ENCODE data around the gene SLC6A5.

Gene SLC6A5

DNA sequence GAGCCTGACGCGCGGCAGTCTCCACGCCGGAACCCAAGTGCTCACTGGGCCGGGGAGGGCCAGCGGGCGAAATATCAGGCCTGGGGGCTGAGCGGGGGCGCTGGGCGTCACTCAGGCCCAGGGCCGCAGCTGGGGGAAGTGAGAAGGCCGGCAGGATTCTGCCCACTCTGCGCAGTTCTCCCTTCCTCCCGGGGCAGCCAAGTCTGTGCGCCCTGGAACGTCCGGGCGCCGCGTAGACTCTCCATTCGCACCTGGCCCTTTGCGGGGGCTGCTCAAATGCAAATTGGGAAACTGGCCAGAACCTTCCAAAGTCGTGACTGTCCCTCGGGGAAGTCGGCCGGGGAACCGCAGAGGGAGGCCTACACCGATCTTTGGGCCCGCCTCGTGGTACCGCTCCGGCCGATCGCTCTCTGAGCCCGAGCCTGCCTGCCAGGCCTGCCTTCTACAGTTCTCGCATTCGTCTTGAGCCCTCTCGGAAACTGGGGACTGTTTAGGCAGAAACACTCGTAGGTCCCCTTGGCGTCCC, 2.2 kb upstream of the SLC6A5 start:
- DNase-seq, result peak in 1 of 3 donors; percentile 4

DNA sequence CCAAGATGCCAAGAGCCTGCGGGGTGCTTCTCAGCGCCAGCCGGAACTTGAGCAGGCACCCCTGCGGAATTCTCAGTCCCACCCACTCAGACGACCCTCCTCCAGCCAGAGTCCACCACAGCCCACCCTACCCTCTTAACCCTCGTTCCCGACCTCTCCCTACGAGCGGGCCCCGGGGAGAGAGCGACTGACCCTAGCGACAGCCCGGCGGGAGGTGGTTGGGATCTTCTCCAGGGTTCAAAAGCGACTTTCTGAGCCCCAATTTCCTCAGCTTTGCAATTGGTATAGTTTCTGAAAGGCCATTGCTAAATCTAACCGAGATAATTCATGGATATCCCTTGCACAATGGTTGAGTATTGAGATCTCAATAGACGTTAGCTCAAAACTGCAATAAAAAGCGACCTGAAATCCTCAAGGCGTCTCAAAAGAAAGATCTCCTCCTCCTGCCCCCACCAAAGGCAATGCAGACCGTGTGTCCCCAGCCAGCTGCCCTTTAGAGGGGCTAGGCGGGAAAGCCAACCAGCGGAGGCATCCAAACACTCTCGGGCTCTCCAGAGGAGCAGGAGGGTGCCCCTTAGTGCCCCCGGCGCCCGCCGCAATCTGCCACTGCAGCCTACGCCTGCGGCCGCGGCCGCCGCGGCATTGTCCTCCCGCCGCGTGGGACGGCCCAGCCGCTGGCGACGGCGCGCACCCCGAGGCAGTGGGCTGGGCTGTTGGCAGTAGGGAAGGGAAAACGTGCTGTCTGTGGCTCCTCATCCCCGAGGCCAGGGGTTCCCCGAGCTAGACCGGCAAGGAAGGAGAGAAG, 1.5 kb upstream of the SLC6A5 start:
- DNase-seq, result no peak

DNA sequence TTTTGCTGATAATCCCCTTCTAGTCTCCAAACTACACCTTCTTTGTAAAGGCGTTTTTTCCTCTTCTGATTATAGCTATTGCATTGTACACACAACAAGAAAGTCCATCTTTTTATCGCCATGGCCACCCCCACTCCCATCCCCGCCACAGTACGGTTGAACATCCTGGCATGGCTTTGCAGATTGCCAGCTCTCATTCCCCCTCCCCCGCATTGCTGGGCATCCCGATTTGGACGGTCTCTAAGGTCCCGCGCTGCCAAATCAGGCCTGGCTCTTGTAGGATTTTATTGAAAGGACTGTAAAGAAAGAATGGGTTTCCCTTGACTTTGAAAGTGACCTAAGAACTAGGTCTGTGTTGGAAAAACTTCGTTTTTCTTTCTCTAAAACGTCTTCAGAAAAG, 916 bp upstream of the SLC6A5 start:
- no peak for DNase-seq

DNA sequence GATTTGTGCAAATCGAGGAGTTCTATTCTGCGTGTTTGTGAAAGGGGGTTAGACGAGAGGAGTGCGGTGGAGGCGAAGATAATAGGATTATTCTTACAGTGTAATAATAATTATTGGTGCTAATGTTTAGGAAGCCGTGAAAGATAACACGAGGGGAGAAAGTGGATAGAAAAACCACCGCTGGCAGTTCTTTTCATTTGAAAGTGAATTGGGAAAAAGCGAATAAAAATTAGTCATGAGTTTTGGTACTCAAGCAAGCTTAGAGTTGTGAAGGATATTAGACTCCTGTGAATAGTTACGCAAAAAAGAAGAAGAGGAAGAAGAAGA, 575 bp downstream of the SLC6A5 start:
- no peak for DNase-seq

DNA sequence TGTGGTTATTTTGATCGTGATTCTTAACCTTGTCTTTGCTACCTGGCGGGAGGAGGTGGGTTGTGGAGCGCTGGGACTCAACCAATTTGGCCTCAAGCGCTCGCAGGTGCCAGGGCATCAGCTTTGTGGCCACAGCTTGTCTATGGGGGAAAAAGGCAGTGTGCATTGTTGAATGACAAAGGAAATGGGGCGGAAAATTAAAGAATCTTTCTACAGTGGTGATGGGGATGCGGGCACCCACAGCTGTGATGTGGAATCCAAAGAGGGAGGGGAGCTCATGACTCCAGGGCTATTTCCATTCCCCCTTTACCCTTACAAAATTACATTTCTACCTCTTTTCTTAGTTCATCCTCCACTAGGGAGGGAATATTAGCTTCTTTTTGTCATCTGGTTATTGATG, 1.1 kb downstream of the SLC6A5 start:
- DNase-seq, result no peak

DNA sequence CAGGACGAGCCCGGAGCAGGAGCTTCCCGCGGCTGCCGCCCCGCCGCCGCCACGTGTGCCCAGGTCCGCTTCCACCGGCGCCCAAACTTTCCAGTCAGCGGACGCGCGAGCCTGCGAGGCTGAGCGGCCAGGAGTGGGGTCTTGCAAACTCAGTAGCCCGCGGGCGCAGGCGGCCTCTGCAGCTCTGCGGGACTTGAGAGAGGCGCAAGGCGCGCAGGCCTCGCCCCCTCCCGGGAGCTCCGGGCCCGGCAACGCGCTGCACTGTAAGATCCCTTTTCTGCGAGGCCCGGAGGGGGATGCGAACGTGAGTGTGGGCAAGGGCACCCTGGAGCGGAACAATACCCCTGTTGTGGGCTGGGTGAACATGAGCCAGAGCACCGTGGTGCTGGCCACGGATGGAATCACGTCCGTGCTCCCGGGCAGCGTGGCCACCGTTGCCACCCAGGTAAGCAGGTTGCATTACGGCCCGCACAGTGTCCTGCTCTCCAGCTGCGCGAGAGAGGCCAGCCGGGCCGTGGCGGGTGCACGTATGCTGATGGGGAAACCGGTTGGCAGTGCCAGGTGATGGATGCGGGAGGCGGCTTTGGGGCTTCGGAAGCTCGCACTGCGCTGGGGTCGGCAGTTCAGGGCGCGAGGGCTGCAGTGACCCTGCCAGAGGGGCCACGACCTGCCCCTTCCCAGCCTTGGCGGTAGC, 2.0 kb downstream of the SLC6A5 start:
- DNase-seq, result no peak

DNA sequence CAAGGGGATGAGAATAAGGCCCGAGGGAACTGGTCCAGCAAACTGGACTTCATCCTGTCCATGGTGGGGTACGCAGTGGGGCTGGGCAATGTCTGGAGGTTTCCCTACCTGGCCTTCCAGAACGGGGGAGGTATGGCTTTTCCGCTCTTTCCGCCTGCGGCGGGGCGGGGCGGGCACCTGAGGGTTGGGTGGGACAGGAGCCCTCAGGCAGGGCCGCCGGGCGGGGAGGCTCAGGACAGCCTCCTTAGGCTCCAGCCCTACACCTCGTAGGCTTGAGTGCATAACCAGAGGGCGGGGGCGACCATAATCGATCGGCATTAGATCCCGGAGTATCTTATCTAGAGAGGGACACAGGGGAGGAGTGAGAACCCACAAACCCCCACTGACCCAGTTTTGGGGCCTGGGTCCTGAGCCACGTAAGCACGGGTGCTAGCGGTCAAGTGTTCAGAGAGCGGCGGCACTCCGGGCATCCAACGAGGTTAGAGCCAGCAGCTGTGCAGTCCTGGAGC, 4.9 kb downstream of the SLC6A5 start:
- no peak for DNase-seq

DNA sequence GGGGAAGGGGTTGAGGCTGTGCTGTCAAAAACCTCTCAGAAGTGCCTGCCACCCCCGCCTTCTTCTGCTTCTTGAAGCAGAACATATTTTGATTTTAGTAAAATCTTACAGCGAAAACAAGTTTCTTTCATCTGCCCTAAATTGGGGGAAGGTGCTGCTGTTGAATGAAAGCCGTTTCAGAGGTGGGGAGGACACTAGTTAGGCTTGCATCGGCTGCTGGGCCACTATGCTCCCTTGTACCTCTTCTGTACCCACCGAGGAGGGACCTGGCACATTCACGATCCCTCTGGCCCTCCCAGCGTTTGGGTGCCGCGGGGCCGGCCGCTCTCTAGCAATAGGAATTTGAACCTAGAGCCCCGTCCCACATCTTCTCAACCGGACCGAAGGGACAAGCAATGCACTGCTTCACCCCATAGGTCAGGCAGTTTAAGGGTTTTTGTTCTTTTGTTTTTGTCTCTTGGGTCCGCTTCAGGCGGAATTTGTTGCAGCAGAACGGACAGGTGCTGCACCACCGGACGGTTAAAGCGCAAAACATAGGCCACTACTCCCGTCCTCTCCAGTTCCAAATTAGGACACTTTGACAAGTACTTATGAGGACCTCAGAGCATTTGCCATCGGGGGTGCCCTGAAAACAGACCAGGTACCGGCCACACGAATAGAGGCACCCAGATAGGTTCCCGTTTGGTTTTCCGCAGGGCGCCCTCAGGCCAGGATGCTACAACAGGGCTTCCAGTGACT, 5.6 kb downstream of the SLC6A5 start:
- DNase-seq, result no peak

DNA sequence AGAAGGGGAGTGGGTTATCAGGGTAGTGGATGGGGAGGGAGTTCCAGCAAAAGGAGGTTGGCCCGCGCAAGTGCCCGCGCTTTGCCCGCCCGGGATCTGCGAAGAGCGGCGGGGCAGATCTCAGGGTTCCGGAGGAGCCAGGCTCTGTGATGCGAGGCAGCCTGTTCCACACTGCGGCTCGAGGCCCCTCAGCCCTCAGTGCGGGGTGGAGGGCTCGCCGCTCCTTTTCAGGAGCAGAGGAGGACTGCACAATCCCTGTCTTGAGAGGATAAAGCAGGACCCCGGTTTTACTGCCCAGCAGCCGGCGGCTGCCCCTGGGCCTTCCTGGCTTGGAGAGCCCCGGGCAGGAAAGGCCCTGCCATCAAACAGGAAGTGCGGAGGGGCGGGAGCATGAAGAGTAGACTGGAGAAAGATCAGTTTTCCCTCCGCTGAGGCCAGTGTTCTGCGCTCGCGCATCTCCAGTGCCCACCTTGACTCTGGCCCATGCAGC, 6.2 kb downstream of the SLC6A5 start:
- no peak for DNase-seq

DNA sequence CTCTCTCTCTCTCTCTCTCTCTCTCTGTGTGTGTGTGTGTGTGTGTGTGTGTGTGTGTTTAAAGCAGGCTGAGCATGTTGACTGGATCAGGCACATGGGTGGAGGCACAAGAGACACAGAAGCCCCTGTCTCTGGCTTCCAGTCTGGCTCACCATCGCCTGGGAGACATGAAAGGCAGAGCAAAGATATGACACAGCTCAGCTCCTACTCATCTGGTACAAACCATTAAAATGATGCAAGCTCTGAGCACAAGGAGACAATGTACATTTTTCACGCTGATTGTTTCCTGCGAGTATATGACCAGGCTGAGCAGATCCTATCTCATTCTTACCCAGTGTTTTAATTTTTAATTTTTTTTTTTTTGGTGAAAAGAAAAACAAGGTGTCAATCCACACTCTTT, 9.5 kb downstream of the SLC6A5 start:
- no peak for DNase-seq

DNA sequence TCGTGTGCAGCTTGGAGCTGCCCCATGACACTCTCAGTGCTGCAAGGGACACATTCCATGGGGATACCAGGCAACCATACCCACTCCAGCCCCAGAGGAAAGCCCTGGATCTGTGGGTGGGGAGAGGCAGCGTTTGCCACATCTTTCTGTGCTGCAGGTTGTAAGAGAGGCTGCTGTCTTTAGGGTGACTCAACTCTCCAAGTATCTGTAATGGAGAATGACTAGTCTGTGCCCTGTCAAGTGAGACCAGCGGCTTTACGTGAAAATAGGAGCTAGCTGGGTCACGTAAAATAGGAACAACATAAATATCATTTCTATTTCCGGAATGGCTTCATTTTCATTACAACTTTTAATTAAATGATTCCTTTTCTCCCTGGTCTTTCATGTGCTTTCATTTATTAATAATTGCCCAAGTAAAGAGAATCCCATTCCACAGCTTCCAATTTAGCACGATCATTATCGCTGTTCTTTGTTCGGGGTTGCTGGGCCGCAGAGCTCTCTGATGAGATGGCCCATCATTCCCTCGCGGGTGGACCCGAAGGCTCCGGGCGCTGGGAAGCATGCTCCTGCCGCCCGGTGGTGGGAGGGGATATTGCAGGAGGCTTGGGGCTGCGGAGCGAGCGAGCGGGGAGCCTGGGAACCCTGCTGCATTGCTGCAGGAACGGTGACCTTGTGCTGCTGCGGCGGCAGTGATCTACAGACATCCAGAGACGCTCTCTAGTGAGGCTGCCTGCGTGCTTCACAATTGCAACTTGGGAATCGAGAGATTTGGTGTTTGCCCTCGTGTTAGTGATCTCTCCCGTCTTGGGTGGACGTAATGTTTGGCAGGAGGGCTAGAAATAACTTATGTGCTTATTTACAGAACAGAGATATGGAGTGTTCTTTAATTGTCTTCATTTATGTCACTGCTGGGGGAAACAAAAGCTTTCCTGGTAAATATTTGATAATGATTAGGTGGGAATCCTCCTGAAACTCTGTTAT, 10.6 kb downstream of the SLC6A5 start:
- DNase-seq, result peak; percentile 63 to 85 (median 79)

DNA sequence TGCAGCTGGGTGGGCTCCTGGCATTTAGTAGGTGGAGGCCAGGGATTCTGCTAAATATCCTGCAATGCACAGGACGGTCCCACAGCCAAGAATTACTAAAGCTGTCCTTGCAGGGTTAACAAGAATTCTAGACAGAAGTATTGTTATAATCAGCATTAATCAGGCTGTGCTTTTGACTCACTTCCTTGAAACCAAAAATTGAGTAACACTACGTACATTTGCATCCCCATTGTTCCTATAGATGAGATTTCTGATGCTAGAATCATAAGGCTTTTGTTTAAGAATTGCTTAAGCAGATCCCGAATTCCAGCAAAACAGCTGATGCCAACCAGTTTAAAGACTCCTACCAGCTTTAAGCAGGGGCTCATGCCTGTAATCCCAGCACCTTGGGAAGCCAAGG, 11.4 kb downstream of the SLC6A5 start:
- DNase-seq, result peak in 2 of 3 donors; percentile 28 to 30

DNA sequence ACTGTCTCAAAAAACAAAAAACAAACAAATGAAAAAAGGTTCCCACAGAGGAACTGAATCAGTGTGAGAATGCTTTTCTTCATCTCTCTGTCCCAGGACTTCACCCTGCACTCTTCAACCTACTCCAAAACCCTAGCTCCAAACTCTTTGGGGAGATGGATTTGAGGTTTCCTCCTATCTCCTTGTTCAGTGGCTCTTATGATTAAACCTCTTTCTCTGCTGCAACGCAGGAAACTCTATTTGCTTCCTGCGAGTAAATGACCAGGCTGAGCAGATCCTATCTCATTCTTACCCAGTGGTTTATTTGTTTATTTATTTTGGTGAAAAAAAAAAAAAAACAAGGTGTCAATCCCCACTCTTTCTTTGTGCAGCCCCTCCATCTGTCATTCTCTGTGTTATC, 12.0 kb downstream of the SLC6A5 start:
- DNase-seq, result no peak

DNA sequence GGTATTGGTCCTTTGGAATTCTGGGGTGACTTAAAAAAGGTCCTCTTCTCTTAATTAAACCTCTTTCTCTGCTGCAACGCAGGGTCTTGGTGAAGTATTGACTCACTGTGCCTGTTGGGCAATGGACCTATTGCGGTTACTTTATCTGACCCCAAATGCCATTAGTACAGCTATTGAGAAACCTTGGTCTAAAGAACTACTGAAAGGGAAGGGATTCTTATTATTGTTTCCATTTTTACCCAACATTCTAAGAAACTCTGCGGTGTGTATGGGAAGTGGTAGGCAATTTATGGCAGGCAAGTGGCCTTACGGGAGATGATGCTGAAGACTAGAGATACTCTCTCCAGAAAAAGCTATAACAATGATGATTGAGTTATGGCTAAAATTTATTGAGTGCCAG, 12.5 kb downstream of the SLC6A5 start:
- DNase-seq, result peak; percentile 18 to 46 (median 35)

DNA sequence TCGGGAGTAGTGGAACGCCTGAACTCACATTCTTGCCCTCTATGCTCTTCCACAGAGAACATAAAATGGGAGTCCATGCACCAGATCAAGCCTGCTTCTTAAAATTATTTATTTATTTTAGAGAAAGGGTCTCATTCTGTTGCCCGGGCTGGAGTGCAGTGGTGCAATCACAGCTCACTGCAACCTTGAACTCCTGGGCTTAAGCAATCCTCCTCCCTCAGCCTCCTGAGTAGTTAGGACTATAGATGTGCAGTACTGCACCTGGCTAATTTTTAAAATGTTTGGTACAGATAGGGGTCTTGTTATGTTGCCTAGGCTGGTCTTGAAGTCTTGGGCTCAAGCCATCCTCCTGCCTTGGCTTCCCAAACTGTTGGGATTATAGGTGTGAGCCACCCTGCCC, 13.0 kb downstream of the SLC6A5 start:
- DNase-seq, result no peak

DNA sequence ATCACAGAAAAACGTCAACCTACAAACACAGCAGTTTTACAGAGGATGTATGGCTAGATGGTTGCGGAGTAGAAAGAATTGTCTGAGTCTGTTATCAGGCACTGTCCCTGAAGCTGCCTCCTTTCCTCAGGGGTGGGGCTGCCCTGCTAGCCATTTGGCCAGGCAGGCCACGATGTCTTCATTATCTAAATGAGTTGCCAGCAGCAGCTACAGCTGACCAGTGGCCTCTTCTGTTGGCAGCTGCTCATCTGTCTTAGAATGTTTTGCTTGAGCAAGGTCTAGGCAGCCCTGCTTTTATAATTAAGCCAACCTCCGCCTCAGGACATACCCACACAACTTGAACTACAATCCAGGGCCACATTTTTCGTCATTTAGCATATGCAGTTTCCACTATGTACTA, 17.5 kb downstream of the SLC6A5 start:
- no peak for DNase-seq

DNA sequence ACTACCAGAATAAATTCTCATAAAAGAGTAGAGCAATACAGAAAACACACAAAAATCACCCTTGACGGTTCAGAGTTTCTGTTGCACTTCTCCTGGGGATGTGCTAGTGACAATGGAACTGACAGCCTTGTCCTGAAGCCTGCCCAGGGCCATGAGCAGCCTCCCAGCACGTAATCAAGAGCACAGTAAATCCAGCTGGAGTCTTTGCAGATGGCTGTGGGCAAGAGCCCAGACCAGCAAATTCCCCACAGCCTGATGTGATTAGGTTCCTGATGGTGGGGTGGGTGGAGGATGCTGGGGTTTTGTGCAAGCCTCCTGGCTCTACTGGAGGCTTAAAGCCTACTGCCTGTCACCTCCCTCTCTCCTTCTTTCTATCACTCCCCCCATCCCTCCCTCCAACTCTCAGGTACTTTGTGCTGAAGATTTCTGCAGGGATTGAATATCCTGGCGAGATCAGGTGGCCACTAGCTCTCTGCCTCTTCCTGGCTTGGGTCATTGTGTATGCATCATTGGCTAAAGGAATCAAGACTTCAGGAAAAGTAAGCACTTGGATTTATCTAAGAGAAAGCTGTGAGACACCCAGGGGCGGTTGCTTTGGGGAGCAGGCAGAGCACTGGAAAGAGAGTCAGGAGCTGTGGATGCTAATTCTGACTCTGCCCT, 18.1 kb downstream of the SLC6A5 start:
- no peak for DNase-seq

DNA sequence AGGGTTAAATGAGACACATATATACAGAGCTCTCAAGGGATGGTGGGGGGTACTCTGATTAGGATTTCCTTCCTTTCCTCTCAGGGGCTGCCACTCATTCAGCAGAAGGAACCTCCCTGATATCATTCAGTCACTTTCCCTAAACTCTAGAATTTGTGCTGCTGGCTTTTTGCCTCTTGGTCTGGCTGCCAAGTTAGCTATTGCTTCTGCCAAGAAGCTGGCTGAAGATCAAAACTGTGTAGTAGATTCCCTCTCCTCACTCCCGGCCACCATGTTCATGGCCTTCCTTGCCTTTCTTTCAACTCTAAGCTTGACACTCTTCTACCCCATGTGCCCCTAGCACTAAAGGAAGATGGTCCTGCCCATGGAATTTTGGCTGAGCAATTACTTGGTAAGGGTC, 18.7 kb downstream of the SLC6A5 start:
- no peak for DNase-seq

DNA sequence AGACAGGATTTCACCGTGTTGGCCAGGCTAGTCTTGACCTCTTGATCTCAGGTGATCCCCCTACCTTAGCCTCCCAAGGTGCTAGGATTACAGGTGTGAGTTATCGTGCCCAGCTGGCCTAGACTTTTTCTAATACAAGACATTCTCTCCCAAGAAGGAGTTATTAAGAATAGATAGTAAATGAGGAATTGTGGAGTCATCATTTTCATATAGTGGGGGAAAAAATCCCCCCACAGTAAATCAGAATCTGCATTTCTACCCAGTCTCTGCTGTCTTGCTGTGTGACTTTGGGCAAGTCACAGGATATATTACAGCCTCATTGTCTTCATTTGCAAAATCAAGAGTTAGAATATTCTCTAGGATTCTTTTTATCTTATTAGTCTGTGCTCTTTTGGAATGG, 21.6 kb downstream of the SLC6A5 start:
- no peak for DNase-seq

DNA sequence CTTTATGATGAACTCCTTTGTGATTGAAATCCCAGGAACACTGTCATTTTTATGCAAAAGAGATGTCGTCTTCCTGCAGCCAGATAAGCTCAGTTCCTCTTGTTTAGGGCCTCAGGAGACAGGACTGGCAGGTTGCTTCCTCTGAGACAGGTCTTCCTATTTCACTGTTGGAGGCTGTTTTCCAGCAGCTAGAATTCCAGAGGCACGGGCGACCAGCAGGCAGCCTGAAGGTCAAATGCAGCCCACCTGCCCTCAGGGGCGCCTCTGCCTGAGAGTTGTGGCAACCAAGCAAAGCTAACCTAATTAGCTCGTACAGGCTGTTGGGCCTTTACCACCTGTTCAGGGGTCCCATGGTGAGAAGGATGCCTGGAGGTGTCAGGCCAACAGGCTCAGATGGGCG, 22.3 kb downstream of the SLC6A5 start:
- no peak for DNase-seq

DNA sequence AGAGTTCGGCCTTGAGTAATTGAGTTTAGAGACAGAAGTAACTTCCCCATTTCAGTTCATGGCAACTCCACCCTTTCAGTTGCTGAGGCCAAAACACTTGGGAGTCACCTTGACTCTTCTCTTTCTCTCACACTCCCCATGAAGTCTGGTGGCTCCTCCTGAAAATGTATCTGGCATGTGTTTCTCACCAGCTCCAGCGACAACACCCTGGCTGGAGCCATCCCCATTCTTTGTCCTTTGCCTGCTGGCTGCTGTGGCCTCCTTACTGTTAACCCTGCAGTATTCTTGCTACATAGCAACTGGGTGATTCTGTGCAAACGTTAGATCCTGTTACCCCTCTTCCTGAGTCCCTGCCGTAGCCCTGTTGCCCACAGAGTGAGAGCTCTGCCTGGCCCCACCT, 23.8 kb downstream of the SLC6A5 start:
- DNase-seq, result no peak

DNA sequence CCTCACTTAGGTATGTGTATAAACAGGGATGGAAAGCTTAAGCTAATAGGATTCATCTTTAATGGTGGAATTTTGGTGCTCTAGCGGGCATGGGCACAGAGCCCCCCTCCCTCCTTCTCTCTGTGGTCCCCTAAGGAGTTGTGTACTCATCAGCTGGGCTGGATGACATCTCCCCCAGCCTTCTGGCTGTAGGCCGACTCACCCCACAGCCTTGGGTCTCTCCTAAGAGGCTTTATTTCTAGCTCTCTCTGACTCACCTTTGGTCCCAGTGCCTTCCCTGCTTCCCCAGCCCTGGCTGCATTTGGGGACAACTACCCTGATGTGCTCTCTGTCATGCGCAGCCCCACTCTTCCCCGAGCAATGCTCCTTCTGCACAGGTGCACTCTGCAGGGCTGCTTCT, 26.9 kb downstream of the SLC6A5 start:
- no peak for DNase-seq
